DOHH2 (cell line): ENCODE measurements around the gene CNNM3.

Source experiments
- H3F3A ChIP-seq: fragments of 200-600 bp; sonication (generic), shearing (Covaris generic); 2 replicates; pipeline ENCODE4 v1.6.0; 2016; ENCODE audit warnings: antibody characterized with exemption, mild to moderate bottlenecking; ENCODE audit not compliant: control insufficient read depth, insufficient read depth
- H3K27ac ChIP-seq: fragments of 200-600 bp; sonication (generic); 2 replicates; pipeline ENCODE4 v1.5.1; 2014; ENCODE audit warnings: low read depth, mild to moderate bottlenecking, low read length, moderate library complexity
- H3K27me3 ChIP-seq: fragments of 200-600 bp; sonication (generic); 2 replicates; pipeline ENCODE4 v1.6.1; 2014; ENCODE audit warnings: mild to moderate bottlenecking, low read length, mixed read lengths; ENCODE audit not compliant: control insufficient read depth
- H3K36me3 ChIP-seq: fragments of 200-600 bp; sonication (generic); 2 replicates; pipeline ENCODE4 v1.6.1; 2014; ENCODE audit warnings: mild to moderate bottlenecking, low read length, moderate library complexity, mixed read lengths; ENCODE audit not compliant: control insufficient read depth
- H3K4me1 ChIP-seq: fragments of 200-600 bp; sonication (generic); 2 replicates; pipeline ENCODE4 v1.6.1; 2014; ENCODE audit warnings: mild to moderate bottlenecking, low read length, mixed read lengths; ENCODE audit not compliant: control insufficient read depth
- H3K4me2 ChIP-seq: fragments of 200-600 bp; sonication (generic); 2 replicates; pipeline ENCODE4 v1.6.0; 2014; ENCODE audit warnings: mild to moderate bottlenecking, low read length, moderate library complexity
- H3K4me3 ChIP-seq: fragments of 200-600 bp; sonication (generic); 2 replicates; pipeline ENCODE4 v1.5.1; 2014; ENCODE audit warnings: mild to moderate bottlenecking, low read length, mixed read lengths
- H3K79me2 ChIP-seq: fragments of 200-600 bp; sonication (generic); 2 replicates; pipeline ENCODE4 v1.6.1; 2014; ENCODE audit warnings: mild to moderate bottlenecking, low read length, mixed read lengths; ENCODE audit not compliant: control insufficient read depth
- H3K9me2 ChIP-seq: fragments of 200-600 bp; sonication (generic); replicated peaks from 2 replicates; pipeline ENCODE4 v1.6.1; 2014; ENCODE audit warnings: mild to moderate bottlenecking, low read length, mixed read lengths; ENCODE audit not compliant: control insufficient read depth
- H3K9me3 ChIP-seq: fragments of 200-600 bp; sonication (generic); 2 replicates; pipeline ENCODE4 v1.6.1; 2014; ENCODE audit warnings: antibody characterized with exemption, low read length, mixed read lengths; ENCODE audit not compliant: control insufficient read depth, insufficient read depth
- H4K20me1 ChIP-seq: fragments of 200-600 bp; sonication (generic); 2 replicates; pipeline ENCODE4 v1.6.0; 2014; ENCODE audit warnings: low read depth, mild to moderate bottlenecking, antibody characterized with exemption, low read length, moderate library complexity; ENCODE audit not compliant: control insufficient read depth, insufficient read depth
- CTCF ChIP-seq: fragments of 200-600 bp; sonication (generic); IDR thresholded peaks from one replicate; pipeline ENCODE4 v1.5.1; 2014; ENCODE audit warnings: antibody characterized with exemption, mild to moderate bottlenecking, low read depth, low read length; ENCODE audit not compliant: poor library complexity, severe bottlenecking
- EZH2phosphoT487 ChIP-seq: fragments of 200-600 bp; sonication (generic); IDR thresholded peaks from 2 replicates; pipeline ENCODE4 v1.6.1; 2017; ENCODE audit warnings: borderline replicate concordance, mild to moderate bottlenecking, antibody characterized with exemption, low read length, moderate library complexity, mixed read lengths

The CNNM3 gene

GRCh38 chr2:96875498-96876268 lies 59.6 kb downstream of the CNNM3 start:
- no peaks in the 10 kb centered on the region for H3K36me3 ChIP-seq
- H3K27ac ChIP-seq: no peak overlapping the region
- peaks cover 50% of the 10 kb centered on the region for H3K27me3 ChIP-seq
- H3K4me3 ChIP-seq: no peak overlapping the region
- H3K4me1 ChIP-seq: peaks cover 3% of the 10 kb centered on the region; the same call in 1 of the 2 replicates
- H4K20me1 ChIP-seq: no peaks in the 10 kb centered on the region
- no peaks in the 10 kb centered on the region for H3K9me3 ChIP-seq
- no peaks in the 10 kb centered on the region for H3K9me2 ChIP-seq
- no peak for TF ChIP-seq CTCF
- TF ChIP-seq EZH2phosphoT487: no peak
- no peaks in the 10 kb centered on the region for H3K79me2 ChIP-seq
- H3F3A ChIP-seq: no peaks in the 10 kb centered on the region
- no peak overlapping the region for H3K4me2 ChIP-seq

GRCh38 chr2:96876269-96877041 lies 60.4 kb downstream of the CNNM3 start:
- Histone ChIP-seq H3F3A (no peaks in the 10 kb centered on the region), H3K27ac (no peak overlapping the region), H3K4me1 (peaks cover 3% of the 10 kb centered on the region; the same call in 1 of the 2 replicates), H3K4me3 (no peak overlapping the region), H3K79me2 (no peaks in the 10 kb centered on the region), H3K9me2 (no peaks in the 10 kb centered on the region), H3K4me2 (no peak overlapping the region), H3K27me3 (peaks cover 43% of the 10 kb centered on the region), H4K20me1 (no peaks in the 10 kb centered on the region), H3K36me3 (no peaks in the 10 kb centered on the region), H3K9me3 (no peaks in the 10 kb centered on the region)
- TF ChIP-seq CTCF: no peak
- TF ChIP-seq EZH2phosphoT487: no peak

GRCh38 chr2:96877042-96877451 lies 61.0 kb downstream of the CNNM3 start:
- TF ChIP-seq CTCF (no peak), EZH2phosphoT487 (no peak)
- H3K27ac ChIP-seq: no peak overlapping the region
- no peak overlapping the region for H3K4me3 ChIP-seq
- H3K4me1 ChIP-seq: peaks cover 3% of the 10 kb centered on the region; the same call in 1 of the 2 replicates
- no peaks in the 10 kb centered on the region for H3K9me3 ChIP-seq
- H3K27me3 ChIP-seq: peaks cover 42% of the 10 kb centered on the region
- H3F3A ChIP-seq: no peaks in the 10 kb centered on the region
- H3K36me3 ChIP-seq: no peaks in the 10 kb centered on the region
- no peaks in the 10 kb centered on the region for H4K20me1 ChIP-seq
- H3K4me2 ChIP-seq: no peak overlapping the region
- no peaks in the 10 kb centered on the region for H3K9me2 ChIP-seq
- no peaks in the 10 kb centered on the region for H3K79me2 ChIP-seq
